Measurements from ENCODE around the gene UBE2E1. TPM values are rescaled to one million over a fixed set of nuclear protein-coding genes. Genes with fewer than 3 reads are reported as not detected.

The UBE2E1 gene
- total RNA-seq, 4 donors from 2014 or later = 72.8 to 114 (median 85.6) TPM

DNA sequence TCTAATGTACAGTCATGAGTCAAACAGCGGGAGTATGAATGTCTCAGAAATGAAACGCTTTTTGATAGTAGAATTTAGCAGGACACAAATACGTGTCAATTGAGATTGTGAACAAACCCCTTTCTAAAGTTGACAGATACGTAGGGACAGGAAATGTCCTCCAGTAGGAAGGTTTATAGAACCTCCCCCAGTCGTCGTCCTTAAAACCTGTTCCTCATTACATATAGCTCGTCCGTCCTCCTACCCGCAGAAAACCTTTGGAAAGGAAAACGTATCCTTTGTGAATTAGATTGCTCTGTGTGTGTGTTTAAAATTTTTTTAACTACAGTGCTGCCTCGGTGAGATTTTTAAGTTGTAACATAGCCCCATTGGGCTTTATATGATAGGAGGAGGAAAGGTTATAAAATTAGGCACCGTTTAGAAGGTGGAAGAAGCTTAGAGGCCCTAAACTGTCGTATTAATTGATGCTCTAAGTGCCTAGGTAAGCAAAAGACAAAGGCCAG lies 4.1 kb downstream of the UBE2E1 start:
- TF ChIP-seq, protein P1, sequence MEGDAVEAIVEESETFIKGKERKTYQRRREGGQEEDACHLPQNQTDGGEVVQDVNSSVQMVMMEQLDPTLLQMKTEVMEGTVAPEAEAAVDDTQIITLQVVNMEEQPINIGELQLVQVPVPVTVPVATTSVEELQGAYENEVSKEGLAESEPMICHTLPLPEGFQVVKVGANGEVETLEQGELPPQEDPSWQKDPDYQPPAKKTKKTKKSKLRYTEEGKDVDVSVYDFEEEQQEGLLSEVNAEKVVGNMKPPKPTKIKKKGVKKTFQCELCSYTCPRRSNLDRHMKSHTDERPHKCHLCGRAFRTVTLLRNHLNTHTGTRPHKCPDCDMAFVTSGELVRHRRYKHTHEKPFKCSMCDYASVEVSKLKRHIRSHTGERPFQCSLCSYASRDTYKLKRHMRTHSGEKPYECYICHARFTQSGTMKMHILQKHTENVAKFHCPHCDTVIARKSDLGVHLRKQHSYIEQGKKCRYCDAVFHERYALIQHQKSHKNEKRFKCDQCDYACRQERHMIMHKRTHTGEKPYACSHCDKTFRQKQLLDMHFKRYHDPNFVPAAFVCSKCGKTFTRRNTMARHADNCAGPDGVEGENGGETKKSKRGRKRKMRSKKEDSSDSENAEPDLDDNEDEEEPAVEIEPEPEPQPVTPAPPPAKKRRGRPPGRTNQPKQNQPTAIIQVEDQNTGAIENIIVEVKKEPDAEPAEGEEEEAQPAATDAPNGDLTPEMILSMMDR (IDR thresholded peaks at IDR 0.05) = no peak
- ATAC-seq (ENCODE audit: low FRiP score) (no peak), DNase-seq (ENCODE audit: low spot score) (no peak)

DNA sequence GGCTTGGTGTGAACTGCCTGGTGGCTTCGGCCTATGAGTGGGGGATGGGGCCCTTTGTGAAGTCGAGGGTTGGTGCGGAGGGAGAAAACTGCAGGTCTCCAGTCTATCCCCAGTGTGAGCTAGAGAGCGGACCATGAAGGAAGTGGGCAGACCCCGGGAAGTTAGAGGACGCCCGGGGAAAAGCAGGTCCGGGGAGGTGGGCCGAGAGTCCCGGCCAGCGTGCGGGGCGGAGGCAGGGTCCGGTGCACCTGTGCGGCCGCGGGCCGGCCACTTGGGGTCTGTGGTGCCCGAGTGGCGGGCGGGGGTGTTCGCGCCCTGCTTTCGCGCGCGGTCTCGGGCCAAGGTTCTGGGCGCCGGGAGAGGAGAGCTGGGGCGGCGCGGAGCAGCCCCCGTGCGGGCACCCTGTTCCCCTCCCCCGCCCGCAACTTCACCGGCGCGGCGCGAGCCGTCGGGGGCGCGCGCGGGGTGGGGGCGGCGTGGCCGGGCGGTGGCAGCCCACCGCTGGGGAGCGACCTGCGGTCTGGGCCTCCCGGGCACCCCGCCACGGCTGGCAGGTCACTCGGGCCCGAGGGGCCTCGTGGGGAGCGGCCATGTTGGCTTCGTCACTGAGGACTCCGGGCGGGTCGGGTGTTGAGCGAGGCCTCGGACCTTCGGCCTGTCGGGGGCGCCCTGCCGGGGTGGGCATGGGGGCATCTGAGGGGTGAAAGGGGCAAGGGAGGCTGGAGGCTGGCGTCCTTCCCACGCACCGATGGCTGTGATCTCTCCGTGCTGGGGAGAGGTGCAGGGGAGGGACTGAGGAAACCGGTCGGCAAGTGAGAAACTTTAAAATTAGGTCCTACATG lies 4.8 kb downstream of the UBE2E1 start:
- ATAC-seq (ENCODE audit: low FRiP score) = peak; percentile 59
- TF ChIP-seq, protein P1 (IDR thresholded peaks at IDR 0.05) = no peak

DNA sequence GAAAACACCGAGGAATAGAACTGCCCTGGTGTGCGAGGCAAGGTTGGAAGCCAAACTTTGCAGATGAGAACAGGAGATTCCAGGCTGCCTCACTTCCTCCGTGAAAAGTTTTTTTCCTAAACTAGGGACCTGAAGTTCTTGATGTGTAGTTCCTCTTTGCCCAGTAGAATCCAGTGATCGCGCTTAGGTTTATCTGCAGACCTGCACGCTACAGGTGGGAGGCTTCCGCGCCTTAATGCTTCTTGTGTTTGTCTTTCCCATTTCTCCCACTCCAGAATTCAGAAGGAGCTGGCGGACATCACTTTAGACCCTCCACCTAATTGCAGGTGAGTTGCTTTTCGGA lies 5.4 kb downstream of the UBE2E1 start:
- peak; percentile 33 for ATAC-seq (ENCODE audit: low FRiP score)
- DNase-seq (ENCODE audit: low spot score) = no peak
- TF ChIP-seq, protein P1 (IDR thresholded peaks at IDR 0.05) = no peak

More for the DNA sequence above, 4.8 kb downstream of the UBE2E1 start:
- no peak for DNase-seq (ENCODE audit: low spot score)

DNA sequence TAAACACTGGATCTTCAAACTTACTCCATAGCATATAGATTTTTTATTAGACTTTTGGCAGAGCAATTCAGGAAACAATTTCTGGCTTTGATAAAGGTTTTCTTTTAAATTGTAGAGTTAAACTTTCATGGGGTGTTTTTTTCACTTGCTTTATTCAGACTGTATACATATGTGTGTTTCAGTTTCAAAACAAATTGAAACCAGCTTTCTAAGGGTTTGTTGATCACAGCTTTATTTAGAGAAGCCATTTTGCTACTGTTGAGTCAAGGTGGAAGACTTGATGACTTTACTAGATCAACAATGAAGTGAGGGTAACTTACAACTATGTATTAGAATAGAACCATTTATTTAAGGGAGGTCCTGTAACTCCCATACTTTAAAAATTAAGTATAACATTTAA lies 6.2 kb downstream of the UBE2E1 start:
- DNase-seq (ENCODE audit: low spot score) (no peak), ATAC-seq (ENCODE audit: low FRiP score) (no peak)
- TF ChIP-seq, protein P1 (IDR thresholded peaks at IDR 0.05) = no peak

DNA sequence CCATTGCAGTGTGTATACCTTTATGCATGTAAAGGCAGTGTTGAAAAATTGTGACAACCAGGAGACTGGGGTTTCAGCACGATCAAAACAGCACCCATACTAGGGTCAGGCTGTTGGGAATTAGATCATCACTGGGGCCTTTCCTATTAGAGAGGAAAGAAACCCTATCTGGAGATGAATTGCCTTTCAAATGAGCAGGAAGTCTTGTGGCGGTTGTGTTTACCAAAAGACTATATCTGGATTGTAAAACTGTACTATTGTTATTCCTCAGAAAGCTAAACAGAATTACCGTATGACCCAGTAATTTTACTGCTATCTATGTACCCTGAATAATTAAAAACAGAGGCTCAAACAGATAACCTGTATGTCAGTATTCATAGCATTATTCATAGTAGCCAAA lies 10.1 kb downstream of the UBE2E1 start:
- TF ChIP-seq, protein P1 (IDR thresholded peaks at IDR 0.05) = no peak
- DNase-seq (ENCODE audit: low spot score) (no peak), ATAC-seq (ENCODE audit: low FRiP score) (no peak)

DNA sequence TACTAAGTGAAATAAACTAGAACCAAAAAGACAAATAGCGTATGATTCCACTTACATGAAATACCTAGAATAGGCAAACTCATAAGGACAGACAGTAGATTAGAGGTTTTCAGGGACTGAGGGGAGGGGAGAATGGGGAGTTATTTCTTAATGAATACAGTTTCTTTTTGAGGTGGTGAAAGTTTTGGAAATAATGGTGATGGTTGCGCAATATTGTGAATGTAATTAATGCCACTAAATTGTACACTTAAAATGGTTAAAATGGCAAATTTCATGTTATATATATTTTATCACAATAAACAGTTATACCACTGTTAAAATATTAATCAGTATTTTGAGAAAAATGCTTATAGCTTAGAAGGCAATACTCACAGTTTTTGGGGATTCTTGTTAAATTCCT lies 11.0 kb downstream of the UBE2E1 start:
- ATAC-seq (ENCODE audit: low FRiP score) = no peak
- TF ChIP-seq, protein P1 (IDR thresholded peaks at IDR 0.05) = no peak
- DNase-seq (ENCODE audit: low spot score) = no peak

Data from omental fat pad (tissue), 4 donors.